ENCODE data around the gene EGFR.

Gene EGFR

DNA sequence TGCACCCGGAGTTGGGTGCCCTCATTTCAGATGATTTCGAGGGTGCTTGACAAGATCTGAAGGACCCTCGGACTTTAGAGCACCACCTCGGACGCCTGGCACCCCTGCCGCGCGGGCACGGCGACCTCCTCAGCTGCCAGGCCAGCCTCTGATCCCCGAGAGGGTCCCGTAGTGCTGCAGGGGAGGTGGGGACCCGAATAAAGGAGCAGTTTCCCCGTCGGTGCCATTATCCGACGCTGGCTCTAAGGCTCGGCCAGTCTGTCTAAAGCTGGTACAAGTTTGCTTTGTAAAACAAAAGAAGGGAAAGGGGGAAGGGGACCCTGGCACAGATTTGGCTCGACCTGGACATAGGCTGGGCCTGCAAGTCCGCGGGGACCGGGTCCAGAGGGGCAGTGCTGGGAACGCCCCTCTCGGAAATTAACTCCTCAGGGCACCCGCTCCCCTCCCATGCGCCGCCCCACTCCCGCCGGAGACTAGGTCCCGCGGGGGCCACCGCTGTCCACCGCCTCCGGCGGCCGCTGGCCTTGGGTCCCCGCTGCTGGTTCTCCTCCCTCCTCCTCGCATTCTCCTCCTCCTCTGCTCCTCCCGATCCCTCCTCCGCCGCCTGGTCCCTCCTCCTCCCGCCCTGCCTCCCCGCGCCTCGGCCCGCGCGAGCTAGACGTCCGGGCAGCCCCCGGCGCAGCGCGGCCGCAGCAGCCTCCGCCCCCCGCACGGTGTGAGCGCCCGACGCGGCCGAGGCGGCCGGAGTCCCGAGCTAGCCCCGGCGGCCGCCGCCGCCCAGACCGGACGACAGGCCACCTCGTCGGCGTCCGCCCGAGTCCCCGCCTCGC lies at the start of gene EGFR:
EGFR (plus strand) TSS at position 657 of the 830 bp plus-strand sequence. CDS start 261 bp downstream, outside the sequence.
- peak within 1 kb of the TSS; percentile 75 for H3K4me3 ChIP-seq (ENCODE audit: low read depth, low read length)
- no peak for DNase-seq (ENCODE audit: low read depth, low spot score)
- ChIA-PET CTCF (interaction anchor here (0.7 to 9.0 kb wide), 7 partner anchors 13 to 252 kb away, joined by 3 to 68 read pairs (median 7); no protein-coding TSS in a partner anchor), POLR2A (interaction anchor here (0.7 to 1.6 kb wide), 10 partner anchors 22 to 246 kb away, joined by 3 to 4 read pairs (median 3); no protein-coding TSS in a partner anchor)
- TF ChIP-seq, protein P1, sequence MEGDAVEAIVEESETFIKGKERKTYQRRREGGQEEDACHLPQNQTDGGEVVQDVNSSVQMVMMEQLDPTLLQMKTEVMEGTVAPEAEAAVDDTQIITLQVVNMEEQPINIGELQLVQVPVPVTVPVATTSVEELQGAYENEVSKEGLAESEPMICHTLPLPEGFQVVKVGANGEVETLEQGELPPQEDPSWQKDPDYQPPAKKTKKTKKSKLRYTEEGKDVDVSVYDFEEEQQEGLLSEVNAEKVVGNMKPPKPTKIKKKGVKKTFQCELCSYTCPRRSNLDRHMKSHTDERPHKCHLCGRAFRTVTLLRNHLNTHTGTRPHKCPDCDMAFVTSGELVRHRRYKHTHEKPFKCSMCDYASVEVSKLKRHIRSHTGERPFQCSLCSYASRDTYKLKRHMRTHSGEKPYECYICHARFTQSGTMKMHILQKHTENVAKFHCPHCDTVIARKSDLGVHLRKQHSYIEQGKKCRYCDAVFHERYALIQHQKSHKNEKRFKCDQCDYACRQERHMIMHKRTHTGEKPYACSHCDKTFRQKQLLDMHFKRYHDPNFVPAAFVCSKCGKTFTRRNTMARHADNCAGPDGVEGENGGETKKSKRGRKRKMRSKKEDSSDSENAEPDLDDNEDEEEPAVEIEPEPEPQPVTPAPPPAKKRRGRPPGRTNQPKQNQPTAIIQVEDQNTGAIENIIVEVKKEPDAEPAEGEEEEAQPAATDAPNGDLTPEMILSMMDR (IDR thresholded peaks at IDR 0.05; ENCODE audit: insufficient read depth, low read length, missing control alignments), result no peak

DNA sequence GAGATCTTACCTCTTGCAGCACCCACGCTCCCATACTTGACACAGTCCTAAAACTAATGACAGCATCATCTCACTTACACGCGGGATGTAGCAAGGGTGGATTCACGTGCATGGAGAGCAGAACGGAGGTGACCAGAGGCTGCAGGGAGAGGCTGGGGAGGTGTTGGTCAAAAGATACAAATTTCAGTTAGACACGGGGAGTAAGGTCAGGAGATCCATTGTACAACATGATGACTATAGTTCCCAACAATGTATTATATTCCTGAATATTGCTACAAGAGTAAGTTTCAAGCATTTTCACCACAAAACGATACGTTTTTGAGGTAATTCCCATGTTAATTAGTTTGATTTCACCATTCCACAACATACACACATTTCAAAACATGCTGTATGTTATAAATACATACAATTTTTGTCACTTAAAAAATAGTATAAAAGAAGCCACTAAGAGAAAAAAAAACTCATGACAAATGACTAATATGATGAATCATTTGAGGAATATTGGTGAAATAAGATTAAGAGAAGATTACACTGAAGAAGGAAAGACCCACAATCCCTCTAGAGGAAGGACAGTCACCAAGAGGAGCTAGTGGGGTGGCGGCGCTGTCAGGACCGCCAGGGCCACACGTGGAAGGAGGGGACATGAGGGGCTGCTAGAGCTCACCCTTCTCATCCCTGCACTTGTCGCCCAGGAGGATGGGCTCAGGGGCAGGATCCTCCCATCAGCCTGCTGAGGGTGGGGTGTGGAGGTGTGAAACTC lies 49.4 kb upstream of the EGFR start:
- ChIA-PET CTCF (interaction anchor here (0.9 kb wide), 1 partner anchor 51 kb away, joined by 3 read pairs; no protein-coding TSS in a partner anchor), POLR2A (no interaction called here)
- DNase-seq (ENCODE audit: low read depth, low spot score), result no peak
- TF ChIP-seq, protein P1 (IDR thresholded peaks at IDR 0.05; ENCODE audit: insufficient read depth, low read length, missing control alignments), result no peak
- H3K4me3 ChIP-seq (ENCODE audit: low read depth, low read length), result no peak overlapping the region

DNA sequence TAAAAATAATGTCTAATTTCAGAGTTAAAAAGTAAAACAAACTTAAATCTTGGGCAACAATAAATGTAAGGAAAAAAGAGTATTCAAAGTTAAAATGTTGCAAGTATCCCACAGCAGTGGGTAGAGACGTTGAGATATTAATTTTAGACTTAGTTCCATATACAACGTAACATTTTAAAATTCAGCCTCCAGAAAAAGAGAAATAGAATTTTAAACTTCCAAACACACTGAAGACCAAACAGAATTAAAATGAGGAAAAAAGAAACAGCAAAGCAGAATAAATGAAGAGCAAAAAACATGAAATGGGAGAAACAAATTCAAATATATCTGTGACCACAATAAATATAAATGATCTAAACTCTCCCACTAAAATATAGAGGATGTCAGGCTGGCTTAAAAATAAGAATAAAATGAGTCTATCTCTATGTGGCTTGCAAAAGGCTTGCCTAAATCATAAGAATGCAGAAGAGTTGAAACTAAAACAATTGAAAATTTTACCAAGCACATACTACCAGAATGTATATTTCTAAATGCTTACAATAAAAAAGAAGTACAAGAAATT lies 46.0 kb upstream of the EGFR start:
- TF ChIP-seq, protein P1 (IDR thresholded peaks at IDR 0.05; ENCODE audit: insufficient read depth, low read length, missing control alignments), result no peak
- no peak overlapping the region for H3K4me3 ChIP-seq (ENCODE audit: low read depth, low read length)
- ChIA-PET CTCF (interaction anchor here (1.6 kb wide), 1 partner anchor 282 kb away, joined by 4 read pairs; no protein-coding TSS in a partner anchor), POLR2A (no interaction called here)
- no peak for DNase-seq (ENCODE audit: low read depth, low spot score)

DNA sequence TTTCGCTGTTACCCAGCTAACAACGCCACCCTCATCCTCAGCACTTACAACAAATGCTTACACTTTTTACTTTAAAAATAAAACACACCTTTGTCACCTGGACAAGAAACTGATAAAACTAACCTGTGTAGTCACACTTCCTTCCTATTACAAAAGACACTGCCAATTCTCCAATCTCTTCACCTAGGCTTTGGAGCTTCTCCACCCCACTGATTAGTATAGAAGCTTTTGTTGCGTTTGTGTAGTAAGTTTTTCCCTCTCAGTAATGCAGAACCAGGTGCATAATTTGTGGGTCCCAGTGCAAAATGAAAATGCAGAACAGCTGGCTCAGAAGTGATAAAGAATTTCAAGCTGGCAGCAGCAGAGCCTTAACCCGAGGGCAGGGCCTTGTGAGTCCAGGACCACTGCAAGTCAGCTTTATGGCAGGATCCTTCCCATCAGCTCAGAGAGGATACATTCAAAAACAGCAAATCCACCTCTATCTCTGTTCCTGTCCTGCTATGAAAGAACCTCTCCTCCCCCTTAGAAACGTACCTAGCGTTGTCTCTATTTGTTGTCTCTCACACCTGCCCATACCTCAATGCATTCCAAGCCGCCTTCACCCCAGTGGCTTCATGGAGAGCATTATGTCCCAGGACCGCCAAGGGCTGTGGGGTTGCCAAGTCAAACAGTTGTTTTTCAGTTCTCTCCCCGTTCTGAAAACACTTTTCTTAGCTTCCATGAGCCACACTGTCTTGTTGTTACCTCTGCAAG lies 40.3 kb upstream of the EGFR start:
- TF ChIP-seq, protein P1 (IDR thresholded peaks at IDR 0.05; ENCODE audit: insufficient read depth, low read length, missing control alignments), result no peak
- DNase-seq (ENCODE audit: low read depth, low spot score), result no peak
- ChIA-PET POLR2A (no interaction called here), CTCF (interaction anchor here (1.4 kb wide), 1 partner anchor 13 kb away, joined by 3 read pairs; no protein-coding TSS in a partner anchor)
- H3K4me3 ChIP-seq (ENCODE audit: low read depth, low read length), result no peak overlapping the region

DNA sequence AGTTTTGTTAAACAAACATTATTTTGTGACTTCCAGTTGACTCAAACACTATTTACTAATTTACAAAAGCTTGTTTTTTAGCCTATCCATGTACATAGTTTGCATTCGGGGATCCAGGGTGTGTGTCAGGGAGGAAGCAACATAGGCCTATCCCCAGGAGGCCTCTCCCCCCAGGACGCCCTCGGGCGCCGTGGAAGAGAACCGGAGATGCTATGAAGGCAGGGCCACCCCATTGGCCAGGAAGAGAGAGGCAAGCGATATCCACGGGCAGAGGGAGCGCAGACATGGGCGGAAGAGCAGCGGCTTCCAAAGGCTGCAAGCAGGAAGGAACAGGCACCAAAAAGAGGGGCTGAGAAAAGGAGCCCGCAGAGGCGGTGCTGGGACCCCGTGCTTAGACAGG lies 38.3 kb upstream of the EGFR start:
- no peak for DNase-seq (ENCODE audit: low read depth, low spot score)
- TF ChIP-seq, protein P1 (IDR thresholded peaks at IDR 0.05; ENCODE audit: insufficient read depth, low read length, missing control alignments), result no peak
- ChIA-PET CTCF (interaction anchor here (1.1 kb wide), 1 partner anchor 275 kb away, joined by 3 read pairs; no protein-coding TSS in a partner anchor), POLR2A (no interaction called here)
- H3K4me3 ChIP-seq (ENCODE audit: low read depth, low read length), result no peak overlapping the region
